T47D (cell line): ENCODE results near the gene VPS37B.

Experiments
- DNase-seq, 2 experiments: peaks; one replicate each; pipeline versions ENCODE4 v3.0.0 to v3.0.0-alpha.2; 2011 to 2012; ENCODE audit warnings: low read depth in 1 of 2, low spot score in 1 of 2
- JUND ChIP-seq: IDR thresholded peaks from 2 replicates; pipeline ENCODE4 v1.6.1; 2012; ENCODE audit warnings: low read depth
- in situ Hi-C: cut with HindIII; loops from 2 replicates; pipeline ENCODE4 v1.10.0; 2016; ENCODE audit warnings: low sequenced_read_pairs, low pct_unique_long_range_greater_than_20kb

Gene VPS37B

GRCh38 chr12:122865268-122866231 lies 30.4 kb downstream of the VPS37B start:
- in situ Hi-C loops: no loop called here
- TF ChIP-seq JUND: no peak
- DNase-seq: peak; percentile 49 to 62

- DNase-seq: peak in 1 of 2 experiments; percentile 12
- no peak for TF ChIP-seq JUND
- in situ Hi-C loops: no loop called here
Observed at GRCh38 chr12:122864894-122865253, 31.1 kb downstream of the VPS37B start.

GRCh38 chr12:122862872-122863701 lies 32.8 kb downstream of the VPS37B start:
- no peak for TF ChIP-seq JUND
- DNase-seq: peak in 1 of 2 experiments; percentile 67
- in situ Hi-C loops: no loop called here

GRCh38 chr12:122862110-122862634 lies 33.8 kb downstream of the VPS37B start:
- in situ Hi-C loops: no loop called here
- no peak for DNase-seq

GRCh38 chr12:122861587-122861970 lies 34.3 kb downstream of the VPS37B start:
- DNase-seq: no peak
- in situ Hi-C loops: no loop called here
- no peak for TF ChIP-seq JUND

More at GRCh38 chr12:122862110-122862634, 33.8 kb downstream of the VPS37B start:
- TF ChIP-seq JUND: no peak

GRCh38 chr12:122860854-122861586 lies 34.9 kb downstream of the VPS37B start:
- TF ChIP-seq JUND: no peak
- DNase-seq: no peak
- in situ Hi-C loops: no loop called here

- in situ Hi-C loops: no loop called here
- no peak for TF ChIP-seq JUND
- peak; percentile 88 to 95 for DNase-seq
Observed at GRCh38 chr12:122860040-122860853, 35.7 kb downstream of the VPS37B start.

- no peak for DNase-seq
- in situ Hi-C loops: no loop called here
- no peak for TF ChIP-seq JUND
Observed at GRCh38 chr12:122859303-122860039, 36.5 kb downstream of the VPS37B start.

- in situ Hi-C loops: no loop called here
- DNase-seq: no peak
- no peak for TF ChIP-seq JUND
Observed at GRCh38 chr12:122858591-122859302, 37.2 kb downstream of the VPS37B start.

- in situ Hi-C loops: no loop called here
- DNase-seq: no peak
- no peak for TF ChIP-seq JUND
Observed at GRCh38 chr12:122858171-122858570, 37.8 kb downstream of the VPS37B start.
